HCT116 (cell line): Measurements from ENCODE around the gene PRXL2A. TPM values are rescaled to one million over a fixed set of nuclear protein-coding genes. Genes with fewer than 3 reads are reported as not detected.

Experiments
- ATAC-seq: fragments of 200-7000 bp; cut with Tn5 transposase; 2 replicates; pipeline ENCODE4 v1.9.1; 2020; ENCODE audit warnings: mild to moderate bottlenecking, moderate library complexity
- BruUV-seq: library from RNA; stranded (reverse); fragments of 400-500 nt; replicated peaks from 2 replicates; lab custom pipeline; 2021; lab: Mats Ljungman, UMichigan
- CTCF ChIA-PET: fragments of 300-600 bp; sonication (Branson Sonifier 250); formaldehyde crosslinking; loops from one replicate; lab custom pipeline; 2021; ENCODE audit warnings: antibody characterized with exemption; lab: Charles Lee
- POLR2A ChIA-PET: fragments of 300-600, 350-600 bp; sonication (Branson Sonifier 250); formaldehyde crosslinking; loops from one replicate; lab custom pipeline; 2021; ENCODE audit warnings: antibody characterized with exemption; lab: Charles Lee
- RAD21 ChIA-PET, 2 experiments: fragments of 300-600 bp; sonication (Branson Sonifier 250); formaldehyde crosslinking; loops; one replicate each; lab custom pipeline; 2023; ENCODE audit warnings: low total read pairs in 2 of 2; ENCODE audit not compliant: uncharacterized antibody in 2 of 2, unreplicated experiment in 2 of 2, low non-redundant PET in 1 of 2; lab: Charles Lee
- DNase-seq: peaks from one replicate; pipeline ENCODE4 v3.0.0-alpha.2; 2010; ENCODE audit warnings: low read depth, low spot score
- H2AFZ ChIP-seq: fragments of 200-600 bp; shearing (Covaris generic), sonication (generic); 2 replicates; pipeline ENCODE4 v1.6.1; 2017; ENCODE audit warnings: low read depth, mixed run types, mixed read lengths, antibody characterized with exemption, low read length; ENCODE audit not compliant: poor library complexity, severe bottlenecking
- H3K27ac ChIP-seq: 2 replicates; pipeline ENCODE4 v1.5.1; 2012; ENCODE audit warnings: low read depth, low read length
- H3K27me3 ChIP-seq: fragments of 200-600 bp; sonication (generic); 2 replicates; pipeline ENCODE4 v1.6.1; 2016; ENCODE audit warnings: mixed run types, low read length, mixed read lengths; ENCODE audit not compliant: insufficient read depth
- H3K36me3 ChIP-seq, 2 experiments: fragments of 200-500 bp in 1 of 2; fragments of 200-600 bp in 1 of 2; sonication (Bioruptor generic) in 1 of 2; sonication (generic) in 1 of 2; 2 replicates each; pipeline versions ENCODE4 v1.5.1 to v1.6.1; 2014 to 2016; ENCODE audit warnings: low read length in 2 of 2, inconsistent platforms in 1 of 2, mixed read lengths in 1 of 2, mixed run types in 1 of 2; ENCODE audit not compliant: insufficient read depth in 2 of 2, control insufficient read depth in 1 of 2
- H3K4me1 ChIP-seq, 2 experiments: fragments of 200-600 bp in 1 of 2; sonication (generic) in 1 of 2; 2 replicates each; pipeline versions ENCODE4 v1.5.1 to v1.6.1; 2012 to 2017; ENCODE audit warnings: low read length in 2 of 2, inconsistent platforms in 1 of 2, mild to moderate bottlenecking in 1 of 2, mixed read lengths in 1 of 2, mixed run types in 1 of 2, moderate library complexity in 1 of 2; ENCODE audit not compliant: insufficient read depth in 2 of 2, control insufficient read depth in 1 of 2
- H3K4me2 ChIP-seq: fragments of 200-600 bp; sonication (generic); 2 replicates; pipeline ENCODE4 v1.6.1; 2017; ENCODE audit warnings: mixed run types, low read length, mixed read lengths
- H3K4me3 ChIP-seq, 2 experiments: fragments of 200-600 bp in 1 of 2; sonication (generic) in 1 of 2; replicated peaks in 1 of 2; 2 replicates each; pipeline ENCODE4 v1.5.1; 2011 to 2016; ENCODE audit warnings: low read length in 2 of 2, control low read depth in 1 of 2, low read depth in 1 of 2, mild to moderate bottlenecking in 1 of 2, mixed read lengths in 1 of 2, mixed run types in 1 of 2
- H3K79me2 ChIP-seq: fragments of 200-600 bp; sonication (generic); 2 replicates; pipeline ENCODE4 v1.6.1; 2017; ENCODE audit warnings: mild to moderate bottlenecking, mixed run types, low read length, moderate library complexity, mixed read lengths; ENCODE audit not compliant: insufficient read depth
- H3K9ac ChIP-seq: fragments of 200-600 bp; sonication (generic); 2 replicates; pipeline ENCODE4 v1.6.1; 2016; ENCODE audit warnings: low read length, mixed read lengths
- H3K9me2 ChIP-seq: fragments of 200-600 bp; sonication (generic), shearing (Covaris generic); 2 replicates; pipeline ENCODE4 v1.6.1; 2017; ENCODE audit warnings: mixed run types, mild to moderate bottlenecking, moderate library complexity; ENCODE audit not compliant: insufficient read depth
- H3K9me3 ChIP-seq, 2 experiments: fragments of 200-500 bp in 1 of 2; fragments of 200-600 bp in 1 of 2; sonication (Bioruptor generic) in 1 of 2; sonication (generic) in 1 of 2; 2 replicates each; pipeline ENCODE4 v1.6.1; 2014 to 2017; ENCODE audit warnings: low read length in 2 of 2, mixed read lengths in 2 of 2, inconsistent platforms in 1 of 2, low read depth in 1 of 2, mild to moderate bottlenecking in 1 of 2, mixed run types in 1 of 2, moderate library complexity in 1 of 2; ENCODE audit not compliant: control insufficient read depth in 1 of 2, insufficient read depth in 1 of 2
- H4K20me1 ChIP-seq: fragments of 200-600 bp; sonication (generic), shearing (Covaris generic); 2 replicates; pipeline ENCODE4 v1.6.1; 2017; ENCODE audit warnings: mixed run types, mild to moderate bottlenecking, moderate library complexity; ENCODE audit not compliant: insufficient read depth
- EGR1 ChIP-seq: IDR thresholded peaks from 2 replicates; pipeline ENCODE4 v1.6.1; 2012; ENCODE audit warnings: low read depth
- ELF1 ChIP-seq: IDR thresholded peaks from 2 replicates; pipeline ENCODE4 v1.6.1; 2012; ENCODE audit warnings: low read depth, borderline replicate concordance
- JUND ChIP-seq: IDR thresholded peaks from 2 replicates; pipeline ENCODE4 v1.6.1; 2012
- MAX ChIP-seq: IDR thresholded peaks from 2 replicates; pipeline ENCODE4 v1.6.1; 2012
- RAD21 ChIP-seq: IDR thresholded peaks from 2 replicates; pipeline ENCODE4 v1.6.1; 2012; ENCODE audit warnings: low read depth, mild to moderate bottlenecking
- SIN3A ChIP-seq: IDR thresholded peaks from 2 replicates; pipeline ENCODE4 v1.6.1; 2012; ENCODE audit warnings: low read depth
- SP1 ChIP-seq: IDR thresholded peaks from 2 replicates; pipeline ENCODE4 v1.6.1; 2012; ENCODE audit warnings: low read depth
- intact Hi-C: fragments of 100-400 bp; cut with micrococcal nuclease; formaldehyde crosslinking; loops from 2 replicates; pipeline ENCODE4 v1.10.0; 2022
- total RNA-seq: library from RNA; stranded (reverse); gene quantifications from one replicate; pipeline ENCODE4 v1.2.1, GENCODE V29; 2021; ENCODE audit not compliant: unreplicated experiment

Gene PRXL2A
- total RNA-seq, 1 experiment from 2014 or later, result 4.9 TPM

GRCh38 chr10:80407812-80408241, 524 bp upstream of the PRXL2A start:
- Histone ChIP-seq H3K27me3 (no peaks in the 10 kb centered on the region), H3K9ac (peak overlapping the region; percentile 51), H3K27ac (peak overlapping the region; percentile 63), H3K4me3 (peak overlapping the region; percentile 43 to 57), H3K9me3 (no peaks in the 10 kb centered on the region), H3K79me2 (no peaks in the 10 kb centered on the region), H4K20me1 (no peaks in the 10 kb centered on the region), H3K4me2 (peak overlapping the region; percentile 83), H3K36me3 (no peaks in the 10 kb centered on the region), H3K9me2 (no peaks in the 10 kb centered on the region), H2AFZ (peak overlapping the region; percentile 56), H3K4me1 (peaks cover 3 to 12% of the 10 kb centered on the region in 2 experiments; a peak in 3 of 4 replicates)
- TSS peak; percentile 70 for BruUV-seq
- intact Hi-C loops, result no loop called here
- CTCF ChIA-PET, result interaction anchor here (0.6 to 2.2 kb wide), 5 partner anchors 29 to 188 kb away, joined by 3 to 13 read pairs (median 3); no protein-coding TSS in a partner anchor
- peak; percentile 37 for DNase-seq
- TF ChIP-seq SIN3A (no peak), EGR1 (peak; percentile 64)
- ATAC-seq, result peak; percentile 77
- RAD21 ChIA-PET, result no interaction called here
- POLR2A ChIA-PET, result interaction anchor here (0.8 to 1.1 kb wide), 2 partner anchors 9 to 53 kb away, joined by 3 to 5 read pairs; no protein-coding TSS in a partner anchor

GRCh38 chr10:80409121-80409520, 770 bp downstream of the PRXL2A start:
- Histone ChIP-seq H2AFZ (no peak overlapping the region), H3K4me1 (peaks cover 3 to 12% of the 10 kb centered on the region in 2 experiments; a peak in 3 of 4 replicates)
- CTCF ChIA-PET, result no interaction called here

More at GRCh38 chr10:80409121-80409520, 770 bp downstream of the PRXL2A start:
- Histone ChIP-seq H3K9me3 (no peaks in the 10 kb centered on the region), H3K9ac (no peak overlapping the region), H3K27ac (no peak overlapping the region), H3K27me3 (no peaks in the 10 kb centered on the region), H3K4me2 (no peak overlapping the region), H4K20me1 (no peaks in the 10 kb centered on the region), H3K4me3 (no peak overlapping the region), H3K36me3 (no peaks in the 10 kb centered on the region), H3K79me2 (no peaks in the 10 kb centered on the region), H3K9me2 (no peaks in the 10 kb centered on the region)
- ATAC-seq, result no peak
- no peak for DNase-seq
- TF ChIP-seq EGR1 (no peak), SP1 (no peak), ELF1 (no peak), SIN3A (no peak), MAX (no peak), RAD21 (no peak), JUND (no peak)
- intact Hi-C loops, result no loop called here
- ChIA-PET RAD21 (no interaction called here), POLR2A (no interaction called here)
- no TSS peak for BruUV-seq
